ENCODE results near the gene NAA80. TPM values are rescaled to one million over a fixed set of nuclear protein-coding genes. Genes with fewer than 3 reads are reported as not detected.

The NAA80 gene
- total and polyA plus RNA-seq, 10 of the 15 experiments (the other 5 are each of a cell fraction or from before 2014, with no cell fraction given), result 0.48 to 12.7 (median 6.7) TPM

GRCh38 chr3:50289130-50289529, 10.1 kb downstream of the NAA80 start:
- POLR2A ChIA-PET, result no interaction called here
- in situ Hi-C loops (cut with MboI) (no loop called here), intact Hi-C loops (cut with micrococcal nuclease; ENCODE audit: unreplicated experiment) (no loop called here)
- CTCF ChIA-PET, result no interaction called here
- no peak for FAIRE-seq
- H2AFZ ChIP-seq (ENCODE audit: control insufficient read depth, low read depth, low read length), result no peak overlapping the region
- RAD21 ChIA-PET (ENCODE audit: unreplicated experiment), result no interaction called here
- ATAC-seq, result no peak
- no peaks in the 10 kb centered on the region for H3K9me3 ChIP-seq (replicated peaks; ENCODE audit: control insufficient read depth, insufficient read depth, low read length)
- peaks cover 21% of the 10 kb centered on the region for H3K79me2 ChIP-seq (ENCODE audit: control insufficient read depth, insufficient read depth, low read length)
- no TSS peak for BruUV-seq (replicated peaks)
- H3K4me3 ChIP-seq, result no peak overlapping the region
- H3K27me3 ChIP-seq (replicated peaks in 1 of 2; ENCODE audit: control insufficient read depth in 2 of 2, insufficient read depth in 2 of 2, low read length in 1 of 2), result no peaks in the 10 kb centered on the region
- peaks cover 0 to 28% of the 10 kb centered on the region in 2 experiments; a peak in 3 of 4 replicates for H3K36me3 ChIP-seq (ENCODE audit: control insufficient read depth in 2 of 2, insufficient read depth in 2 of 2, low read length in 1 of 2)
- H3K9ac ChIP-seq (ENCODE audit: control insufficient read depth, insufficient read depth, low read length), result no peak overlapping the region
- no peak overlapping the region for H3K4me2 ChIP-seq (ENCODE audit: control insufficient read depth, insufficient read depth)
- WGBS (ENCODE audit: insufficient coverage, insufficient replicate concordance, low lambda C conversion rate, missing lambda C conversion rate), result 97% methylated on average over 6 of the region's 6 CpGs
- H3K4me1 ChIP-seq (ENCODE audit: control insufficient read depth, insufficient read depth, low read length), result peaks cover 3% of the 10 kb centered on the region; the same call in 1 of the 2 replicates
- no peak for TF ChIP-seq SKIL (IDR thresholded peaks at IDR 0.05; ENCODE audit: low read depth, poor library complexity, severe bottlenecking)
- no peak for TF ChIP-seq MLLT1 (IDR thresholded peaks at IDR 0.05)
- TF ChIP-seq RCOR1 (conservative IDR thresholded peaks at IDR 0.05; ENCODE audit: low read depth, low read length), result no peak
- no peak for TF ChIP-seq ZSCAN29 (IDR thresholded peaks at IDR 0.05)
- no peak for TF ChIP-seq ZBTB40 (IDR thresholded peaks at IDR 0.05; ENCODE audit: borderline replicate concordance)
- no peak for TF ChIP-seq SMAD5 (IDR thresholded peaks at IDR 0.05; ENCODE audit: low read depth)
- no peak for TF ChIP-seq CHD4 (IDR thresholded peaks at IDR 0.05)
- no peak overlapping the region for H3K27ac ChIP-seq (ENCODE audit: control insufficient read depth, insufficient read depth)
- SMC1A ChIA-PET (ENCODE audit: uncharacterized antibody, unreplicated experiment), result no interaction called here
- H4K20me1 ChIP-seq (ENCODE audit: control insufficient read depth, insufficient read depth), result no peaks in the 10 kb centered on the region
- DNase-seq (ENCODE audit: low read depth, low spot score), result no peak

All from GM12878 (cell line).